HG02571 (cell line): ENCODE measurements around the gene CYYR1.
"Not testable (repeated sequence)": the region's sequence is repeated elsewhere in the genome, so short reads cannot be mapped to it uniquely, and the experiment has no call there.

Source experiments
- ATAC-seq: cut with Tn5 transposase; IDR thresholded peaks from one replicate; pipeline ENCODE4 v1.9.1; 2021; ENCODE audit warnings: mild to moderate bottlenecking, moderate library complexity; ENCODE audit not compliant: unreplicated experiment

Gene CYYR1

GRCh38 chr21:26495283-26495849 lies 77.7 kb downstream of the CYYR1 start:
- no peak for ATAC-seq

- ATAC-seq, result no peak
These were observed 81.4 kb downstream of the CYYR1 start for GRCh38 chr21:26491663-26492062.

GRCh38 chr21:26490771-26491170 lies 82.3 kb downstream of the CYYR1 start:
- no peak for ATAC-seq

GRCh38 chr21:26489781-26490180 lies 83.3 kb downstream of the CYYR1 start:
- no peak for ATAC-seq

- no peak for ATAC-seq
These were observed 85.1 kb downstream of the CYYR1 start for GRCh38 chr21:26487981-26488480.

- ATAC-seq, result no peak
These were observed 99.6 kb downstream of the CYYR1 start for GRCh38 chr21:26473471-26473870.

- ATAC-seq, result no peak
These were observed 102.0 kb downstream of the CYYR1 start for GRCh38 chr21:26471099-26471471.

GRCh38 chr21:26470351-26471098 lies 102.6 kb downstream of the CYYR1 start:
- ATAC-seq, result no peak

- no peak for ATAC-seq
These were observed 103.3 kb downstream of the CYYR1 start for GRCh38 chr21:26469789-26470188.

GRCh38 chr21:26465916-26466315 lies 107.2 kb downstream of the CYYR1 start:
- no peak for ATAC-seq

- ATAC-seq, result no peak
These were observed 111.6 kb downstream of the CYYR1 start for GRCh38 chr21:26461500-26461899.

- no peak for ATAC-seq
These were observed 112.5 kb downstream of the CYYR1 start for GRCh38 chr21:26460621-26461020.

GRCh38 chr21:26458854-26459253 lies 114.2 kb downstream of the CYYR1 start:
- ATAC-seq, result not testable (repeated sequence)

- no peak for ATAC-seq
These were observed 115.3 kb downstream of the CYYR1 start for GRCh38 chr21:26457817-26458216.

GRCh38 chr21:26453267-26453666 lies 119.8 kb downstream of the CYYR1 start:
- ATAC-seq, result no peak

GRCh38 chr21:26451081-26451740 lies 121.9 kb downstream of the CYYR1 start:
- no peak for ATAC-seq

GRCh38 chr21:26449161-26449560 lies 123.9 kb downstream of the CYYR1 start:
- ATAC-seq, result no peak

- ATAC-seq, result no peak
These were observed 124.3 kb downstream of the CYYR1 start for GRCh38 chr21:26448751-26449150.

GRCh38 chr21:26447932-26448475 lies 125.1 kb downstream of the CYYR1 start:
- no peak for ATAC-seq

- no peak for ATAC-seq
These were observed 127.6 kb downstream of the CYYR1 start for GRCh38 chr21:26445440-26445839.

- ATAC-seq, result no peak
These were observed 128.4 kb downstream of the CYYR1 start for GRCh38 chr21:26444646-26445045.

GRCh38 chr21:26443867-26444266 lies 129.2 kb downstream of the CYYR1 start:
- ATAC-seq, result no peak
